ENCODE measurements around the gene CPLX3. TPM values are rescaled to one million over a fixed set of nuclear protein-coding genes. Genes with fewer than 3 reads are reported as not detected.

CPLX3 gene
- total and polyA plus RNA-seq, 2 donors (not counting 1 experiment from before 2014, with no cell fraction given) = not detected

- H3K79me2 ChIP-seq (ENCODE audit: control insufficient read depth, insufficient read depth, low read length) = peaks cover 37% of the 10 kb centered on the region
- peak overlapping the region; percentile 59 for H3K4me2 ChIP-seq (ENCODE audit: extremely low read depth, insufficient read depth, low read length)
- no peak overlapping the region for H3K9ac ChIP-seq (ENCODE audit: insufficient read depth, low read length)
- no peaks in the 10 kb centered on the region for H3K9me3 ChIP-seq (ENCODE audit: control insufficient read depth, insufficient read depth, low read depth, low read length)
- no peaks in the 10 kb centered on the region for H3K27me3 ChIP-seq (ENCODE audit: control insufficient read depth, insufficient read depth, low read length)
- H3K4me3 ChIP-seq (replicated peaks in 1 of 4; ENCODE audit: control extremely low read depth in 1 of 4, insufficient read depth in 1 of 4, low read depth in 3 of 4, low read length in 4 of 4) = peak overlapping the region in 1 of 4 experiments; percentile 11
- H2AFZ ChIP-seq (ENCODE audit: low read length) = no peak overlapping the region
- H4K20me1 ChIP-seq (ENCODE audit: control insufficient read depth, extremely low read depth, insufficient read depth, low read length) = no peaks in the 10 kb centered on the region
- H3K36me3 ChIP-seq (ENCODE audit: control insufficient read depth, insufficient read depth, low read length) = no peaks in the 10 kb centered on the region
- TF ChIP-seq CTCF (conservative IDR thresholded peaks at IDR 0.05 in 1 of 2, IDR thresholded peaks at IDR 0.05 in 1 of 2; ENCODE audit: low read depth in 1 of 2, low read length in 2 of 2) = no peak
- no peak overlapping the region for H3K27ac ChIP-seq (ENCODE audit: insufficient read depth, low read length)
- DNase-seq (ENCODE audit: low read depth in 2 of 2) = peak in 1 of 2 donors; percentile 60
- peaks cover 4% of the 10 kb centered on the region for H3K4me1 ChIP-seq (ENCODE audit: control insufficient read depth, extremely low read depth, insufficient read depth, low read length)
Measured at GRCh38 chr15:74869726-74870407, 43.4 kb downstream of the CPLX3 start.

- no peak for TF ChIP-seq EZH2 (IDR thresholded peaks at IDR 0.05; ENCODE audit: low read length, missing control alignments)
- TF ChIP-seq CTCF (conservative IDR thresholded peaks at IDR 0.05 in 1 of 2, IDR thresholded peaks at IDR 0.05 in 1 of 2; ENCODE audit: low read depth in 1 of 2, low read length in 2 of 2) = no peak
- no peak overlapping the region for H3K9ac ChIP-seq (ENCODE audit: insufficient read depth, low read length)
- no peaks in the 10 kb centered on the region for H4K20me1 ChIP-seq (ENCODE audit: control insufficient read depth, extremely low read depth, insufficient read depth, low read length)
- no peaks in the 10 kb centered on the region for H3K36me3 ChIP-seq (ENCODE audit: control insufficient read depth, insufficient read depth, low read length)
- peak overlapping the region in 1 of 4 experiments; percentile 2 for H3K4me3 ChIP-seq (replicated peaks in 1 of 4; ENCODE audit: control extremely low read depth in 1 of 4, insufficient read depth in 1 of 4, low read depth in 3 of 4, low read length in 4 of 4)
- peaks cover 37% of the 10 kb centered on the region for H3K79me2 ChIP-seq (ENCODE audit: control insufficient read depth, insufficient read depth, low read length)
- H3K27me3 ChIP-seq (ENCODE audit: control insufficient read depth, insufficient read depth, low read length) = no peaks in the 10 kb centered on the region
- no peak overlapping the region for H3K27ac ChIP-seq (ENCODE audit: insufficient read depth, low read length)
- H2AFZ ChIP-seq (ENCODE audit: low read length) = no peak overlapping the region
- DNase-seq (ENCODE audit: low read depth in 2 of 2) = no peak
- H3K4me1 ChIP-seq (ENCODE audit: control insufficient read depth, extremely low read depth, insufficient read depth, low read length) = peaks cover 4% of the 10 kb centered on the region
- no peak overlapping the region for H3K4me2 ChIP-seq (ENCODE audit: extremely low read depth, insufficient read depth, low read length)
- no peaks in the 10 kb centered on the region for H3K9me3 ChIP-seq (ENCODE audit: control insufficient read depth, insufficient read depth, low read depth, low read length)
Measured at GRCh38 chr15:74870436-74871215, 44.2 kb downstream of the CPLX3 start.

GRCh38 chr15:74872702-74873035, 46.2 kb downstream of the CPLX3 start:
- Histone ChIP-seq H3K27me3 (ENCODE audit: control insufficient read depth, insufficient read depth, low read length) (no peaks in the 10 kb centered on the region), H4K20me1 (ENCODE audit: control insufficient read depth, extremely low read depth, insufficient read depth, low read length) (no peaks in the 10 kb centered on the region), H3K4me1 (ENCODE audit: control insufficient read depth, extremely low read depth, insufficient read depth, low read length) (no peaks in the 10 kb centered on the region), H3K4me3 (replicated peaks in 1 of 4; ENCODE audit: control extremely low read depth in 1 of 4, insufficient read depth in 1 of 4, low read depth in 3 of 4, low read length in 4 of 4) (peak overlapping the region; percentile 69 to 99 (median 94)), H3K27ac (ENCODE audit: insufficient read depth, low read length) (peak overlapping the region; percentile 99), H3K9ac (ENCODE audit: insufficient read depth, low read length) (peak overlapping the region; percentile 98), H3K36me3 (ENCODE audit: control insufficient read depth, insufficient read depth, low read length) (no peaks in the 10 kb centered on the region), H2AFZ (ENCODE audit: low read length) (peak overlapping the region; percentile 57), H3K79me2 (ENCODE audit: control insufficient read depth, insufficient read depth, low read length) (peaks cover 33% of the 10 kb centered on the region), H3K9me3 (ENCODE audit: control insufficient read depth, insufficient read depth, low read depth, low read length) (no peaks in the 10 kb centered on the region), H3K4me2 (ENCODE audit: extremely low read depth, insufficient read depth, low read length) (peak overlapping the region; percentile 95)
- no peak for DNase-seq (ENCODE audit: low read depth in 2 of 2)
- TF ChIP-seq CTCF (conservative IDR thresholded peaks at IDR 0.05 in 1 of 2, IDR thresholded peaks at IDR 0.05 in 1 of 2; ENCODE audit: low read depth in 1 of 2, low read length in 2 of 2) = no peak
- TF ChIP-seq EZH2 (IDR thresholded peaks at IDR 0.05; ENCODE audit: low read length, missing control alignments) = no peak

All from fibroblast of lung (primary cell).